AG10803 (cell line): ENCODE measurements around the gene FOXN3.
A peak's percentile ranks its signal among the peaks of the same experiment; 100 is the strongest.

Source experiments
- DNase-seq: peaks from one replicate; pipeline ENCODE4 v3.0.0; 2010; ENCODE audit warnings: low read depth
- H3K4me3 ChIP-seq: 2 replicates; pipeline ENCODE4 v1.5.1; 2011; ENCODE audit warnings: mild to moderate bottlenecking, low read length, control low read depth
- CTCF ChIP-seq: conservative IDR thresholded peaks from 2 replicates; pipeline ENCODE4 v1.5.1; 2011; ENCODE audit warnings: mild to moderate bottlenecking, low read length, control low read depth, inconsistent platforms

Gene FOXN3

DNA sequence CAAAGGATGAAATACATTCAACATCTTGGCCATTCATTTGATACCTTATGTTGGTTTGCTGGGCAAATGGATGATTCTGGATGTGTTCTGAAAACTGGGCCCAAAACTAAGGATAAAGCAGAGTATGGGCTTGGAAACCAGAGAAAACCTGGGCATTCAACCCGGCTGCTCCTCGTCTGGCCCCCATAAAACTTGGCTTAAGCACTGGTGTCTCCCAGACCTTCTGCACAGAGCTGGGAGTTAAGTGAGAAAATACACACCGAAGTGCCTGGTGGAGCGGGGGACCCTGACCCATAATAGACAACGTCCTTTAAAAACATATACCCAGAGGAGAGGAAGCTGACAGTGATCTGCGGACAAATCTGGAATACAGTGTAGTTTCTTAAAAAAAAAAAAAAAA lies 112.5 kb downstream of the FOXN3 start:
- no peak for TF ChIP-seq CTCF
- H3K4me3 ChIP-seq: no peak overlapping the region; the same call in 1 of the 2 replicates

GRCh38 chr14:89303456-89304435 lies 113.3 kb downstream of the FOXN3 start:
- DNase-seq: peak; percentile 79
- peak overlapping the region; percentile 47 for H3K4me3 ChIP-seq
- TF ChIP-seq CTCF: no peak

More for the DNA sequence above, 112.5 kb downstream of the FOXN3 start:
- DNase-seq: no peak

DNA sequence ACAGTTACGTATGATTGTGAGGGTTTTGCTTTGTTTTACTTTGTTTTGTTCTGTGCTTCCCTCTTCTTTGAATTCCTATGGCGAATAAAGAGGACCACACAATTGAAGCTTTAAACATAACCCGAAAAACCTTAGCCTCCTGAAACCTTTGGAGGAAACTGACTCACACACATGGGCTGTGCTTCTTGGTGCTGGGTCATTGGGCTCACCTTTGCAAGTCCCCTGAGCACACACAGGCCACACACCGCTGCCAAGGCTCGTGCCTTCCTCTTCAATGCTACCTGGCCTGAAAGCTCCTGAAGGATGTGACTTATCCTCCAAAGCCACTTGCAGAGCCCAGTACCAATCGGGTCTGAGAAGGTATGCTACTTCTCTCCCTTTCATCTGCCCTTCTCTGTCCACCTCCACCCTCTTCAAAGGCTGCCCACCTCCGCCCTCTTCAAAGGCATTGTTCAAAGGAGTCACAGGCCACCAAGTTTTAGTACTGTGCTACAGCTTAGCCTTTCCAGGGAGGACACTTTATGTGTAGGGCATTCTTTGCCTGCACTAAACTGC lies 114.6 kb downstream of the FOXN3 start:
- no peak overlapping the region for H3K4me3 ChIP-seq
- no peak for DNase-seq
- TF ChIP-seq CTCF: no peak

GRCh38 chr14:89299587-89299986 lies 117.4 kb downstream of the FOXN3 start:
- TF ChIP-seq CTCF: no peak
- no peak overlapping the region for H3K4me3 ChIP-seq
- no peak for DNase-seq

- no peak for DNase-seq
These were observed 118.8 kb downstream of the FOXN3 start for GRCh38 chr14:89298056-89298834.

GRCh38 chr14:89296281-89296745 lies 120.7 kb downstream of the FOXN3 start:
- DNase-seq: no peak
- TF ChIP-seq CTCF: no peak
- H3K4me3 ChIP-seq: no peak overlapping the region

More at GRCh38 chr14:89298056-89298834, 118.8 kb downstream of the FOXN3 start:
- no peak overlapping the region for H3K4me3 ChIP-seq
- no peak for TF ChIP-seq CTCF
